Activated CD4-positive, alpha-beta T cell treated with anti-CD3 and anti-CD28 coated beads, Interleukin-2, amount 50 U/mL, for 48 hours (primary cell): Measurements from ENCODE around the gene WLS.

Experiments used
- DNase-seq, 2 experiments: peaks; one replicate each; pipeline ENCODE4 v3.0.0-alpha.2; 2020

Gene WLS

DNA sequence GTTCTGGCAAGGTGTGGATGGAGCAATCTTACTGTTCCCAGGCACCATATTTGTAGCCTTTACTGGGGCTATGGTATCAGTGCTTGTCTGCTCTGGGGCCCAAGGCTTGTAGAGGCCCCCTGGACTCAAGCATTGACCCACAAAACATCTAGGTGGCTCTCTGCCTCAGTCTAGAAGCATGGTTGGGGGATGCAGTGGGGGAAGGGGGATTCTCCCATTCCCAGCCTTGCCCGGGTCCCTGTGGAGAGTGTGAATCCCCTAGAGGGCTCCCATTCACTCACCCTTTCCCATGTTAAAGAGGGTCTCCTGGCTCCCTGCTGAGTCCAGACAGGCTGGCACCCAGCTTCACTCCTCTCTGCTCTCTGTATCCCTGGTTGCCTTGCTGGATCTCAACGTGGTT lies 153.7 kb downstream of the WLS start:
- DNase-seq: no peak
